GM21360 (cell line): ENCODE measurements around the gene COX6B2.
"Not testable (repeated sequence)": the region's sequence is repeated elsewhere in the genome, so short reads cannot be mapped to it uniquely, and the experiment has no call there.

Source experiments
- ATAC-seq: cut with Tn5 transposase; IDR thresholded peaks from one replicate; pipeline ENCODE4 v1.9.1; 2021; ENCODE audit warnings: mild to moderate bottlenecking, moderate library complexity; ENCODE audit not compliant: unreplicated experiment

The COX6B2 gene

DNA sequence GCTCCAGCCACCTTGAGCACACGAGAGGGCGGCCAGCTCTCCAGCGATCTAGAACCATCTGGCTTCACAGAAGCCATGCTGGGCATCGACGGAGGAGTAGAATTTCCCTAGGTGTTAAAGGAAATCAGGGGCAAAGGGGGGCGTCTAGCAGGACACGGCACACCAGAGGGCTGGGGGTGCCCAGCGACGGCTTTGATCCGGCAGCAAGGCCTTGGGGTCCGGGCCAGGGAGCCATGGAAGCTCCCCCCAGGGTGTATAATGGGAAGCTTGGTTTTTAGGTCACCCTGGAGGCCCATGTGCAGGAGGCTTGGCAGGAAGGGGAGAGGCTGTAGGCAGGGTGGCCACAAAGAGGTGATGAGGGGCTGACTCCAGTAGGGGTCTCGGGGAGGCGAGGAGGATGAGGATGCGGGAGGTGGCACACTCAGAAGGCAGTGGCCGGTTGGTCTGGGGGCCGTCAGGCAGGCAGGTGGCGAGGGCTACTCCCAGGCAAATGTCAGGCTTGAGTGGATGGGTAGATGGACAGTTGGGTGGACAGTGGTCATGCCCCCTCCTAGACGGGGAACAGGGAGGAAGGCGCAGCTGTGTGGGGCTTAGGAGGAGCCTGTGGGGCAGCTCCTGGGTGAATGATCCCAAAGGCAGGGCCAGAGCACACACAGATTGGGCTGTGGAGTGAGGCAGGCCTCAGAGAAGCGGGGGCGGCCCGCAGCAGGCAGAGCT lies 9.3 kb downstream of the COX6B2 start:
- no peak for ATAC-seq

DNA sequence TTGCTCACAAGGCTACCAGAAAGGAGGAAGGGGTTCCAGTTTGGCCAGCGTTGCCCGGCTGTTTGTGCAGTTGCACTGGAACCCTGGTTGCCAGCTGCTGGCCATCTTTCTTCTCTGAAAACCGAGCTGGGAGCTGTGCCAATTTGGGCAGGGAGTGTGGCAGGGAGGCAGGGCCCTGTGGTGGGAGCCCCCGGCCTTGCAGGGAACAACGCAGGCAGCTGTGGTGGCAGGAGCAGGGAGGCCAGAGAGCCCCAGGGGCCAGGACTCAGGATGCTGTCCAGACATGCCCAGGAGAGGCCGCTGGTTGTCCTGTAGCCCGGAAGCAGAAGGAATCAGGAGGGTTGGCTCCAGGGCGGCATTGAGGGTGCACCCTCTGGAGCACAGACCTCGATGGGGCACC lies 10.1 kb downstream of the COX6B2 start:
- ATAC-seq: no peak

DNA sequence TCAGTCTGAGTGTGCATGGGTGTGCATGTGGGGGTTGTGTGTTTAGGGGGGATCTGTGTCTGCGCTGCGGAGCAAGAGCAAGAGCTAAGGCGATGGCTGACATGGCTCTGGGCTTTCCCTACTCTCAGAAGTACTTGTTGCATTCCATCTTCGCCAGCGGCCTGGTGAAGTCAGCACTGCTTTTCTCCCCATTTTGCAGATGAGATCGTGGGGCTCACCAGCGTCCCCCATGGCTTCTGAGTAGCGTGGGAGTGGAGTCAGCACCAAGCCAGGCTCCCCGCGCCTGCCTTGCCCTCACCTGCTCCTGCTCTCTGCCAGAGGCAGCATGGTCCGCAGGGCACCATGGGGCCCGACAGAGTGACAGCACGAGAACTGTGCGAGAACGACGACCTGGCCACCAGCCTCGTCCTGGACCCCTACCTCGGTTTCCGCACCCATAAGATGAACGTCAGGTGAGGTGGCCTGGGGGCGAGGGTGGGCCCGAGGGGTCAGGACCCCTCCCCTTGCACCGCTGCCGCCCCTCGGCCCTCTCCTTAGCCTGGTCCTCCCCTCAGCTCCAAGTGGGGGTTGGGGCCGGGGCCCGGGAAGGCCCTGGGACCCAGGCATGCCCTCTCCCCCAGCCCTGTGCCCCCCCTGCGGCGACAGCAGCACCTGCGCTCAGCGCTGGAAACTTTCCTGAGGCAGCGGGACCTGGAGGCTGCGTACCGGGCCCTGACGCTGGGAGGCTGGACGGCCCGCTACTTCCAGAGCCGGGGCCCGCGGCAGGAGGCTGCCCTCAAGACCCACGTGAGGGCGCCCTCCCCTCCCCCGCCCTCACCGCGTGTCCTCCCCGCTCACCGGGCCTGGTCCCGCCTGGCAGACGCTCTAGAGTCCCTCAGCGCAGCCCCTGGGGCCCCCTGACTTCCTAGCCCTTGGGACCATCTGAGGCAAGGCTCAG lies 12.7 kb downstream of the COX6B2 start:
- no peak for ATAC-seq

DNA sequence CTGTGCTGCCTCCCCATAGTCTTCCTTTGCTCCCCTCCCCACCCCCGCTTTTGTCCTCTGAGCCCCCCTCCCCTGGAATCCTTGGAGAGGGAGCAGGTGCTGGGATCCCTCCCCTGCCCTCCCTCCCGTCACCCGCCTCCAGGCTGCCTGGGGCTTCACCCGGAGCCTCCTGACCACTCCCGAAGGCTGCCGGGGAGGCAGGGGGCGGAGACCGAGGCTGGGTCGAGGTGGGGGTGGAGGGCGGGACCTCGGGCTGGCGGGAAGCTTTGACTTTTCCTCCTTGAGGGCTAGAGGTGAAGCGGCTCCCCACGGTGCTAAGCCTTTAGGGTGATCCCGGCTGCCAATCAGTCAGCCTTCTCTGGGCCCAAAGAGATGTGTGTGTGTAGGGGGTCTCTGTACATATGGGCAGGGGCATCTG lies 13.3 kb downstream of the COX6B2 start:
- no peak for ATAC-seq

DNA sequence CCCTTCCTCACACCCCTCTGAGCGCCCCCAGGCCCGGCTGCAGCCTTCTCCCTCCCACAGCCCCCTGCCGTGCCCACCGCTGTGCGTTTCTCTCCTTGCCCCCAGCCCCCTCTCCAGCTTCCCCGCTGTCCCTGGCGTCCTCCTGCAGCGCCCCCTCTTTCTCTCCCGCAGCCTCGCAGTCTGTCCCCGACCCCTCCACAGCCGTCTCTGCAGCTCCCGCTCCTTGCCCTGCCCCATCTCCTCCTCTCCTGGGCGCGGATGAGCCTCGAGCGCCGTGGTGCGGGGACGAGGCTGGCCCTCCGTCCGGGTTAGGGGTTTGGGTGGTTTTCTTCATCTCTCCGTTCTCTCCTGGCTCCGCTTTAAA lies 13.8 kb downstream of the COX6B2 start:
- ATAC-seq: no peak

DNA sequence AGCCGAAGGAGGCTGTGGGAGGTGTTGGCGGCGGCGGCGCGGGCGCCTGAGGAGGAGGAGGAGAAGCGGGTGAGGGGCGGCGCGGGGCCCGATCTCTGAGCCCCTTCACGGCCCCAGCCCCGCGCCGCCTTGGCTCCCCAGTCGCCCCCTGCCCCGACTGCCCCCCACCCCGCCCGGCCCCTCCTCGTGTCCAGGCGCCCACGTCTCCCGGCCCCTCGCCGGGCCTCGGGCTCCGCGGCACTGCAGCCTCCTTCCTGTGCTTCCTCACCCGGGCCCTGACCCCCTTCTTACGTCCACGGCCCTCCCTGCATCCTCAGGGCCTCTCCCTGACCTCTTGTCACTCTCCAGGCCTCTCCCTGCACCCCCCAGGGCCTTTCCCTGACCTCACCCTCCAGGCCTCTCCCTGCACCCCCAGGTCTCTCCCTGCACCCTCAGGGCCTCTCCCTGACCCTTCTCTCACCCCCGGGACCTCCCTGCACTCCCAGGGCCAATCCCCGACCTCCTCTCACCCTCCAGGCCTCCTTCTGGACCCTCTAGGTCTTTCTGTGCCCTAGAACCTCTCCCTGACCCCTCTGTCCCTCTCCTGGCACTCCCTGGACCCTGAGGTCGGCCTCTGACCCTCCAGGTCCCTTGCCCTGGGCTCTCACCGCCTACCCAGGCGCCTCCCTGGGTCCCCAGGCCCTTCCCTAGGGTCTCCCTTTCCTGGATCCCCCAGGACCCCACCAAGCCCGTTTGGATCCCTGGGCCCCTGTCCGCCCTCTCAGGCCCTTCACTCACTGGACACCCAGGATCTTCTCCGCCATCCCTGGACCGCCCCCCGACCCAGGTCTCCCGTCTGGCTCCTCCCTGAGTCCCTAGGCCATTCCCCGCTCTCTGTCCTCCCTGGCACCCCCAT lies 14.4 kb downstream of the COX6B2 start:
- ATAC-seq: no peak

DNA sequence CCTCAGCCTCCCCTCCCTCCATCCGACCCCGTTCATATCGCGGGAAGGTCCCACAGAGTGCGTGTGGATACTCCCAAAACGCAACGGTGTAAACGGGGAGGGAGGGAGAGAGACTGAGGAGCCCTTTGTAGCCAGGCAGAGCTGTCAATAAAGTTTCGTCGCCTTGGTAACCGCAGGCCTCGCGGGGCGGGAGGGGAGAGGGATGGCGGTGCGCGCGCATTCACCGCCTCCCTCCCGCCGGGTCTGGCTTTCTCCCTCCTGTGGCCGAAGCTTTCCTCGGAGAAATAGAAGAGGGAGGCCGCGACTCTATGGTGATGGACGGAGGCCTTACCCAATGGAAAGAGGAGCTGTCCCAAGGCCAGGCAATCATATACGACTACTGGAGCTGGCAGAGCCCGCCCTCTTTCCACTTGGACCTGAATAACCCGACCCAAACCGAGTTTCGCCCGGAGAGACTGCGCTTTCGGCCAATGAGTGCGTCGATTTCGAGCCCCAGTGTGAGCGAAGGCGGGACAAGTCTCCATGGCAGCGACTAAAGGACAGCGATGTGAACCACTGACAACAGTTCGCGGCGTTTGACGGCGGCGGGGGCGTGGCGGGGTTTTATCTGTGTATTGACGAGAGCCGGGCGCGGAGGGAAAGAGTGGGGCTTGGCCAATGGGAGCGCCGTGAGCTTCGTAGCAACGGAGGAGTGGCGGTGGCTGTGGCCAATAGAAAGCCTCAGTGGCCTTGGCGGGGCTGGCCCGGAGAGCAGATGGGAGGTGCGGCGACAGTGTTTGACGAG lies 15.2 kb downstream of the COX6B2 start, which contains the start of gene KMT5C:
TSS of gene KMT5C (plus strand) at position 772 of the 784 bp plus-strand sequence. CDS start 2,061 bp downstream, outside the sequence.
- ATAC-seq: peak; percentile 76

DNA sequence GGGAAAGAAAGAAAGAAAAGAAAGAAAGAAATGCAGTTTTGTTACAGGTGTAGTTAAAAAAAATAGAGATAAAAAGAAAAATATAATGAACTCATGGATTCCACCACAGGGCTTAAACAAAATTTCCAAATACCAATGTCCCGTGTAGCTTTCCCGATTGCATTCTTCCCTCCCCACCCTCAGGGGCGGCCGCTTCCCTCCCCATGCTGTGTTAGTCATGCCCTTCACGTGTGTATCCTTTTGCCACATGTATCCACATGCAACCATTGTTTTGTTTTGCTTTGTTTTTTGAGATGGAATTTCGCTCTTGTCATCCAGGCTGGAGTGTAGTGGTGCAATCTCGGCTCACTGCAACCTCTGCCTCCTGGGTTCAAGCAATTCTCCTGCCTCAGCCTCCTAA lies 18.4 kb downstream of the COX6B2 start:
- ATAC-seq: no peak

DNA sequence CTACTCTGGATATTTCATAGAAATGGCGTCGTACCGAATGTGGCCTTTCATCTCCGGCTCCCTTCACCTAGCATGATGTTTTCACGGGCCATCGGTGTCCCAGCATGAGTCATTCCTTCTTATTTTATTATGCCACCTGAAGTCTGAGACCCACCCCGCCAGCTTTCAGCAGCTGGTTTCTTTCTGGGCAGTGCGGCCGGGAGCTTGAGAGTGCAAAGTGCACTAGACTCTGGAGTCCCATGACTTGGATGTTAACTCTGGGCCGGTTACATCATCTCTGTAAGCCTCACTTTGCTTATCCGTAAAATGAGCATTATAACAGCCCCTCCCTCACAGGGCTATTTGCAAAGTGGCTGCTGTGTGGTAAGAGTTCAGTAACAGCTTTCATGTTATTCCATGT lies 20.6 kb downstream of the COX6B2 start:
- ATAC-seq: no peak

DNA sequence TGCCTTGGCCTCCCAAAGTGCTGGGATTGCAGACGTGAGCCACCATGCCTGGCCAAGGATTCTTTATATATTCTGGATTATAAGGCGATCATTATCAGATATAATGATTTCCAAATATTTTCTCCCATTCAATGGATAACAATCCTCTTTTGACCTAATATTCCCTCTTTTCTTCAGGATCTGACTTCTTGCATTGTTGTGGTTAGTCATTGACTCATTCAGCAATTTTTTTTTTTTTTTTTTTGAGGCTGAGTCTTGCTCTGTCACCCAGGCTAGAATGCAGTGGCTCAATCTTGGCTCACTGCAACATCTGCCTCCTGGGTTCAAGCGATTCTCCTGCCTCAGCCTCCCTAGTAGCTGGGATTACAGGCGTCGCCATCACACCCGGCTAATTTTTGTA lies 24.7 kb downstream of the COX6B2 start:
- ATAC-seq: not testable (repeated sequence)

DNA sequence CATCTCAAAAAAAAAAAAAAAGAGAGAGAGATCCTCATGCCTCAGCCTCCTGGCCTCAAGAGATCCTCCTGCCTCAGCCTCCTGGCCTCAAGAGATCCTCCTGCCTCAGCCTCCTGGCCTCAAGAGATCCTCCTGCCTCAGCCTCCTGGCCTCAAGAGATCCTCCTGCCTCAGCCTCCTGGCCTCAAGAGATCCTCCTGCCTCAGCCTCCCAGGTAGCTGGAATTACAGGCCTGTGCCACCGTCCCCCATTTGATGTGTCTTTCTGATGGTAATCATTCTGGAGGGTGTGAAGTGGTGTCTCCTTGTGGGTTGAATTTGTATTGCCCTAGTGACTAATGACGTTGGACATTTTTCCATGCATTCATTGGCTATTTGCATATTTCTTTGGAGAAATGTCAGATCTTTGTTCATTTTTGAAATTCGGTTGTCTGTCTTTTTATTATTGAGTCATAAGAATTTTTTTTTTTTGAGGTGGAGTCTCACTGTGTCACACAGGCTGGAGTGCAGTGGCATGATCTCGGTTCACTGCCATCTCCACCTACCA lies 25.7 kb downstream of the COX6B2 start:
- ATAC-seq: not testable (repeated sequence)

DNA sequence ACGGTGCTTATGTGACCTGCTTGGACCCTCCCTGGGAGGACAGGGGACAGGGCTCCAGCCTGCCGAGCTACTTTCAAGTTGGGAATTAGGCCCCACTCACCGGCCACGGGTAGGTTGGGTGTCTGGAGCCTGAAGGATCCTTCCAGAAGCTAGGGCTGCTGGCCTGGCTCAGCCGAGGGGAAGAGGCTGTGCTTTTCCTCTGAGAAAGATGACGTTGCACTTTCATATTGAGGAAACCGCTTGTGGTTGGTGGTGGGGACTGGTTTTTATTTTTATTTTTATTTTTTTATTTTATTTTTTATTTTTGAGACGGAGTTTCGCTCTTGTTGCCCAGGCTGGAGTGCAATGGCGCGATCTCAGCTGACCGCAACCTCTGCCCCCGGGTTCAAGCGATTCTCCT lies 29.3 kb downstream of the COX6B2 start, which contains the start of gene TMEM150B:
TSS of gene TMEM150B (minus strand) at position 170 of the 400 bp plus-strand sequence. CDS start 4,305 bp downstream, outside the sequence.
- ATAC-seq: no peak

DNA sequence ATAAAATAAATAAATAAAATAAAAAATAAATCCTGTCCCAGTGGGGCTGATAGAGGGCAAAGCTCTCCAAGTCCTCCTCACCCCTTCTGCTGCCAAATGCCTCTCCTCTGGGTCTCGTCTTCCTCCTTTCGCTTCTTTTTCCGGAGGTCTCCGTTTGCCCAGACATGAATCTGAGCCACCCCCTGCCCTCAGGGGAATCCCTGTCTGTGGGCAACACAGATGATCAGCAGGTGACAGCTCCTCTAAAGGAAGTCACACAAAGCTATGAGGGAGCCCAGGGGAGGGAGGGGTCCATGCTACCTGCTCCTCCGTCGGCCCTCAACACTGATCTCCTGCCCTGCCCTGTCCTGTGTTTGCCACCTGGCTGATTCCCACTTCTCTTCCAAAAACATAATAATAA lies 29.9 kb downstream of the COX6B2 start:
- no peak for ATAC-seq

DNA sequence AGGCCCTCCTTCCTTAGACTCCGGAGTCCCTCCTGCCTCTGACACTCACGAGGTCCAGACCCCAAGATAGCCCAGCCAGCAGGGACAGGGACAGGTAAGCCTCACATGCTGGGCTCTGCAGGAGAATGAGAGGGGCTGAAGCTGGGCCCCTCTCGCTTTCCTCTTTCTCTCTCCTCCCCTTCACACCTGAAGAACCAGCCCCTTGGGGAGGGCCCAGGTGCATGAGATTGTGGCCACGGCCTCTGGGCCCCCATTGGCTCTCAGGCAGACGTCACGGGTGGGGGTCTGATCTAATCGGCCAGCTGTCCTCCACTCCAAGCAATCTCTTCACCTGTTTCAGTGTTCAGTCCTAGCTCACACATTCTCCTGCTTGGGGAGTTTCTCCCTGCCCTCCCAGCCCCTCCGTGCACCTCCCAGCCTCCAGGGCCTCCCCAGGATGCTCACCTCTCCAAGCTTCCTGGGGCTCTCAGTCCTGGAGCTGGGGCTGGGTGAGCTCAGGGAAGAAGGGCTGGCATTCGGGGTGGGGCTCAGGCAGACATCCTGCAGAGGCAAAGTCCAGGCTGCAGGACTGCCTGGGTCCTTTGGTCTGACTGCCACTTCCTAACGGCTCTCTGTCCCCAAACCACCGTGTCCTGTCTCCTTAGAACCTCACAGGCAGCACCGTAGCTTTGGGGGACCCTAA lies 32.2 kb downstream of the COX6B2 start:
- no peak for ATAC-seq

DNA sequence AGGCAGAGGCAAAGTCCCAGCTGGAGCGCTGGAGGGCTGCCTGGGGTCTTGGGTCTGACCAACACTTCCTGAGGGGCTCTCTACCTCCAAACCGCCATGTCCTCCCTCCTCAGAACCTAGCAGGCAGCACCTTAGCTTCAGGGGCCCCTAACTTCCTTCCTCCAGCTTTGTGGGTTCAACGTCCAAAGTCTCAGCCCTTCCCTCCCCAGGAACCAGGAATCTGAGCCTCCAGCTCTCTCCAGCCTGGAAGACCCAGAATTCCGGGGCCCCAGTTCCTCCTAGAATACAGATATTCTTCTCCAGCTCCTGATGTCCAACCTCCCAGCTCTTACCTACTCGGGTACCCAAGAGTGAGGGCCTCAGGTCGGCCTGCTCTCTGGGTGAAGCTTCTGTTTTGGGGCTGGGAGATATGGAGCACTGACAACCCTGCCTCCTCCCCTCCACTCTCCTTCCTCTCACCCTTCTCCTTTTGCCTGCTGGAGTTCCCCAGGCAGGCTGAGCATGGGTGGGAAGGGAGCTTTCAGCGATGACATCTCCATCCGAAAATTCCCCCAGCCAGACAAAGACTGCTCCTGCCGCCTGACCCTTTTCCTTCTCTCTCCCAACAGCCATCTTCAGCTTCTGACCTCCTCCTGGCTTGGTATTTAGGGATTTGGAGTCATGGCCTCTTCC lies 32.9 kb downstream of the COX6B2 start:
- ATAC-seq: no peak

DNA sequence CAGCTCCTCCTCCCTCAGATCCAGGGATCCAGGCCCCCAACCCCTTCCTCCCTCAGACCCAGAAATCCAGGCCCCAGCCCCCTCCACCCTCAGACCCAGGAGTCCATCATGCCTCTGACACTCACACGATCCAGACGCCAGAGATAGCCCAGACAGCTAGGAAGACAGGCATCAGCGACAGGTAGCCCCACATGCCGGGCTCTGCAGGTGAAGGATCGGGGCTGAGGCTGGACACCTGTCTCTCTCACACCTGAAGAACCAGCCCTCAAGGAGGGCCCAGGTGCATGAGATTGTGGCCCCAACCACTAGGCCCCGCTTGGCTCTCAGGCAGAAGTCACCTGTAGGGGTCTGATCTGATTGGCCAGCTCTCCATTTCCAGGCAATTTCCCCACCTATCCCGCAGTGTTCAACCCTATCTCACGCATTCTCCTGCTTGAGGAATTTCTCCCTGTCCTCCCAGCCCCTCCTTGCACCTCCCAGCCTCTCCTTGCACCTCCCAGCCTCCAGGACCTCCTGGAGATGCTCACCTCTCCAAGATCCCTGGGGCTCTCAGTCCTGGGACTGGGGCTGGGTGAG lies 33.6 kb downstream of the COX6B2 start:
- no peak for ATAC-seq

DNA sequence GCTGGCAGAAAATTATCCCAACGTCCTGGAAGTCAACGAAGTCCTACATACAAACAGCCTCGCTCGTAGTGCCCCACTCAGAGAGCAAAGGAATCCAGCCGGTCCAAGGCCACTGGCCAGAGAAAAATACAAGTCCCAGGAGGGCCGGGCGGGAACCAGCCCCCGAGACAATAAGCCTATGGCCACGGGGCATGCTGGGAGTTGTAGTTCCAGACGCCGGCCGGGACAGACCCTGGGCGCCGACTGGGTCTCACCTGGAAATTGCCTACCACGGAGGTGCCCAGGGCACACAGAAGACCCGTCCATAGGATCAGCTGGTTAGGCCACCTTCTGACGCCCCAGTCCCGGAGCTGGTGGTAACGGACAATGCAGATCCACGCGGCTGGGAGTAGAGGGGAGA lies 34.7 kb downstream of the COX6B2 start:
- no peak for ATAC-seq

DNA sequence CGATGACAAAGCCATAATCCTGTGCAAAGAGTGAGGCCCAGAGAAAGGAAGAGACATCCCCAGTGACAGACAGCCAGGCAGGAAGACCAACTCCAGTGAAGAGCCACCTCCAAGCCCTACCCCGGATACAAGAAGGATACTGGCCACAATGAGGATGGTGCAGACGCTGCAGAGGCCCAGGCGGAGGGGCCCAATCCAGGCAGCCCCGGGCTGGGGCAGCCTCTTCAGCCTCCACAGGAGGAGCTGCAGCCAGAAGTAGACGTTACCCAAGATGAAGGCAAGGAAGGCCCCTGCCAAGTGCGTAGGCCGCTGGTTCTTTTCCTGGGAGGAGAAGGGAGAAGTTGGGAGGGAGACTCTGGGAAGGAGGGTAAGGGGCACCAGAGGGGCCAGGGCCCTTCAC lies 37.9 kb downstream of the COX6B2 start:
- ATAC-seq: no peak
